Measurements from ENCODE around the gene OGFR. TPM values are rescaled to one million over a fixed set of nuclear protein-coding genes. Genes with fewer than 3 reads are reported as not detected.
A peak's percentile ranks its signal among the peaks of the same experiment; 100 is the strongest.

The OGFR gene, protein sequence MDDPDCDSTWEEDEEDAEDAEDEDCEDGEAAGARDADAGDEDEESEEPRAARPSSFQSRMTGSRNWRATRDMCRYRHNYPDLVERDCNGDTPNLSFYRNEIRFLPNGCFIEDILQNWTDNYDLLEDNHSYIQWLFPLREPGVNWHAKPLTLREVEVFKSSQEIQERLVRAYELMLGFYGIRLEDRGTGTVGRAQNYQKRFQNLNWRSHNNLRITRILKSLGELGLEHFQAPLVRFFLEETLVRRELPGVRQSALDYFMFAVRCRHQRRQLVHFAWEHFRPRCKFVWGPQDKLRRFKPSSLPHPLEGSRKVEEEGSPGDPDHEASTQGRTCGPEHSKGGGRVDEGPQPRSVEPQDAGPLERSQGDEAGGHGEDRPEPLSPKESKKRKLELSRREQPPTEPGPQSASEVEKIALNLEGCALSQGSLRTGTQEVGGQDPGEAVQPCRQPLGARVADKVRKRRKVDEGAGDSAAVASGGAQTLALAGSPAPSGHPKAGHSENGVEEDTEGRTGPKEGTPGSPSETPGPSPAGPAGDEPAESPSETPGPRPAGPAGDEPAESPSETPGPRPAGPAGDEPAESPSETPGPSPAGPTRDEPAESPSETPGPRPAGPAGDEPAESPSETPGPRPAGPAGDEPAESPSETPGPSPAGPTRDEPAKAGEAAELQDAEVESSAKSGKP
- 57.6 and 61.1 TPM in 2 replicates for total RNA-seq

DNA sequence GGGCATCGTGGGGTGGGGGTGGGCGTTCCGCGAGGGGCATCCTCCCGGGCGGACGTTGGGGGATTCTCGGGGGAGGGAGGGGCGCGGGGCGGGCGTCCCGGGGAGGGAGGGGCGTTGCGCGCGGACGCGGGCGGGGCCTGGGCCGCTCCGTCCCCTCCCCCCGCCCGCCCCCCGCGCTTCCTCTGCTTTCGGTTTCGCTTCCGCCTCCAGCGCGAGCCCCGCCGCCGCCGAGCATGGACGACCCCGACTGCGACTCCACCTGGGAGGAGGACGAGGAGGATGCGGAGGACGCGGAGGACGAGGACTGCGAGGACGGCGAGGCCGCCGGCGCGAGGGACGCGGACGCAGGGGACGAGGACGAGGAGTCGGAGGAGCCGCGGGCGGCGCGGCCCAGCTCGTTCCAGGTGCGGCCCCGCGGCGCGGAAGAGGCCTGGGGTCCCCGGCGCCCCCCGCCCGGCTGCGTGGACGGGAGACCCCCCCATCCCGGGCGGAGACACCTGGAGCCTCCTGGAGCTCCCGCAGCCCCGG, at the start of gene OGFR:
TSS of gene OGFR (plus strand) at position 209 of the 528 bp plus-strand sequence. CDS start at position 234, 25 bp downstream.
- DNase-seq (ENCODE audit: low read depth), result no peak
- TF ChIP-seq, protein P1, sequence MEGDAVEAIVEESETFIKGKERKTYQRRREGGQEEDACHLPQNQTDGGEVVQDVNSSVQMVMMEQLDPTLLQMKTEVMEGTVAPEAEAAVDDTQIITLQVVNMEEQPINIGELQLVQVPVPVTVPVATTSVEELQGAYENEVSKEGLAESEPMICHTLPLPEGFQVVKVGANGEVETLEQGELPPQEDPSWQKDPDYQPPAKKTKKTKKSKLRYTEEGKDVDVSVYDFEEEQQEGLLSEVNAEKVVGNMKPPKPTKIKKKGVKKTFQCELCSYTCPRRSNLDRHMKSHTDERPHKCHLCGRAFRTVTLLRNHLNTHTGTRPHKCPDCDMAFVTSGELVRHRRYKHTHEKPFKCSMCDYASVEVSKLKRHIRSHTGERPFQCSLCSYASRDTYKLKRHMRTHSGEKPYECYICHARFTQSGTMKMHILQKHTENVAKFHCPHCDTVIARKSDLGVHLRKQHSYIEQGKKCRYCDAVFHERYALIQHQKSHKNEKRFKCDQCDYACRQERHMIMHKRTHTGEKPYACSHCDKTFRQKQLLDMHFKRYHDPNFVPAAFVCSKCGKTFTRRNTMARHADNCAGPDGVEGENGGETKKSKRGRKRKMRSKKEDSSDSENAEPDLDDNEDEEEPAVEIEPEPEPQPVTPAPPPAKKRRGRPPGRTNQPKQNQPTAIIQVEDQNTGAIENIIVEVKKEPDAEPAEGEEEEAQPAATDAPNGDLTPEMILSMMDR (conservative IDR thresholded peaks at IDR 0.05; ENCODE audit: low read depth, low read length), result no peak
- peak within 1 kb of the TSS; percentile 78 for H3K4me3 ChIP-seq (ENCODE audit: low read depth, low read length)

DNA sequence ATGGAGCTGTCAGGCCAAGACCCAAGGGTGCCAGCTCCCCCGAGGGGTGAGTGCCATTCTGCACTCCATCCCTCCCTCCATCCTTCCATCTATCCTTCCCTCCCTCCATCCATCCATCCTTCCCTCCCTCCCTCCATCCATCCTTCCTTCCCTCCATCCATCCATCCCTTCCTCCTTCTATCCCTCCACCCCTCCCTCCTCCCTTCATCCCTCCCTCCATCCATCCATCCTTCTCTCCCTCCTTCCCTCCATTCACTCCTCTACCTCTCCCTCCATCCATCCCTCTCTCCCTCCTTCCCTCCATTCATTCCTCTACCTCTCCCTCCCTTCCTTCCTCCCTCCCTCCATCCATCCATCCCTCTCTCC, 49.7 kb upstream of the OGFR start:
- no peak for DNase-seq (ENCODE audit: low read depth)
- no peak overlapping the region for H3K4me3 ChIP-seq (ENCODE audit: low read depth, low read length)
- TF ChIP-seq, protein P1 (conservative IDR thresholded peaks at IDR 0.05; ENCODE audit: low read depth, low read length), result no peak

DNA sequence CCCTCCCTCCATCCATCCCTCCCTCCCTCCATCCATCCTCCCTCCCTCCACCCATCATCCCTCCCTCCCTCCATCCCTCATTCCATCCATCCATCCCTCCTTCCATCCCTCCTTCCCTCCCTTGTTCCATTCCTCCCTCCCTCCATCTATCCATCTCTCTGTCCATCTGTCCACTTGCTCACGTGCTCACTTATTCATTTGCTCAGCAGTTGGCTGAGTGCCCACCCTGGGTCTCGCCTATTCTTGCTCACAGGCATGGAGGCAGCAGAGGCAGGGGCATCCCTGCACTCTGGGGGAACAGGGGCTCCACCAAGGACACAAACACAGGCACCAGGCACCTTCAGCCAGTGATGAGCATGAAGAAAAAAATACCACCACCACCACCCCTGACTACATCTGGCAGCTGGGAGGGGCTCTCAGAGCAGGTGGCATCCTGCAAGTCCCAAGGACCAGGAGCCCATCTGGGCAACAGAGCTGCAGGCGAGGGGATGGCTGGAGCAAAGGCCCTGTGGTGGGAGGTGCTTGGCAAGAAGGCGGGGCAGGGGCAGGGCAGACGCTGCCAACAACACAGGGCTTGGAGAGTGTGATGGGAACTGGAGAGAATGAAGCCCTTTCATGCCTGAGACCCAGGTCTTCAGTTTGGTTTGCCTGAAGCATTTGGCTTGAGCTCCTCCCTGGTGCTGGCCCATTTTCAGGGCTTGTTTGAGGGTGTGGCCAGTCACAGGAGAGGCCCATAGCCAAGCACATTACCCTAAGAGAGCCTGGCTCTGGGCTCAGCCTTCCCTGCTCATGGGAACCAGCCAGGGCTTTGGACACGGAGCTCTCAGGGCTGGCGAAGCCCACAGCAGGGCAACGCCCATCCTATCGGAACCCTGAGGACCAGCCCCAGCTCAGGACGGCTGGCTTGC, 48.6 kb upstream of the OGFR start:
- no peak overlapping the region for H3K4me3 ChIP-seq (ENCODE audit: low read depth, low read length)
- no peak for DNase-seq (ENCODE audit: low read depth)
- TF ChIP-seq, protein P1 (conservative IDR thresholded peaks at IDR 0.05; ENCODE audit: low read depth, low read length), result no peak

DNA sequence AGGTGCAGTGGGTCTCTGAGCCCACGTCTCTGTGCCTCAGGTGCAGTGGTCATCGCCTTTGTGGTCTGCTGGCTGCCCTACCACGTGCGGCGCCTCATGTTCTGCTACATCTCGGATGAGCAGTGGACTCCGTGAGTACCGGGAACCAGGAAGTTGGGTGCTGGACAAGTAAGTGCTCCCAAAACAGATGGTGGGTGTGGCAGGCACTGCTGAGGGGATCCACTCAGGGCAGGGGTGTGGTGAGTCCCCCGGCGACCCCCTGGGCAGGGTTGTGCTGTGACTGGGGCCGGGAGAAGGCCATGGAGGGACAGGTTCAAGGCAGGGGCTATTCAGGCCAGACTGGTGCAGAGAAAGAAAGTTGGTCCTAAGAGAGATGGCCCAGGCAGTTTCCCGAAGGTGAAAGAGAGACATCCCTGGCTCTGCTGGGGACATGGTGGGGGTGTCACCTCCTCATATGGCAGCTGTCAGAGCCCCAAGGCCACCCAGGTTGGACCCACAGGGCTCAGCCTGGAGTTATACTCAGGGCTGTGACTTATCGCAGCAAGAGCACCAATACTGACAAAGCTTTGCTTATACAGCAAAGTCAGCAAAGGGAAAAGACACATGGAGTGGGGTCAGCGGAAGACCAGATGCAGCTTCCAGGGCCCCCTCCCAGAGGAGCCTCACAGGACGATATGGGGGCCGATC, 46.3 kb upstream of the OGFR start:
- no peak for DNase-seq (ENCODE audit: low read depth)
- no peak overlapping the region for H3K4me3 ChIP-seq (ENCODE audit: low read depth, low read length)
- TF ChIP-seq, protein P1 (conservative IDR thresholded peaks at IDR 0.05; ENCODE audit: low read depth, low read length), result no peak

DNA sequence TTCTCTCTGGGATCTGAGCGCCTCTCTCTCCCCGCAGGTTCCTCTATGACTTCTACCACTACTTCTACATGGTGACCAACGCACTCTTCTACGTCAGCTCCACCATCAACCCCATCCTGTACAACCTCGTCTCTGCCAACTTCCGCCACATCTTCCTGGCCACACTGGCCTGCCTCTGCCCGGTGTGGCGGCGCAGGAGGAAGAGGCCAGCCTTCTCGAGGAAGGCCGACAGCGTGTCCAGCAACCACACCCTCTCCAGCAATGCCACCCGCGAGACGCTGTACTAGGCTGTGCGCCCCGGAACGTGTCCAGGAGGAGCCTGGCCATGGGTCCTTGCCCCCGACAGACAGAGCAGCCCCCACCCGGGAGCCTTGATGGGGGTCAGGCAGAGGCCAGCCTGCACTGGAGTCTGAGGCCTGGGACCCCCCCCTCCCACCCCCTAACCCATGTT, 44.6 kb upstream of the OGFR start:
- DNase-seq (ENCODE audit: low read depth), result no peak
- TF ChIP-seq, protein P1 (conservative IDR thresholded peaks at IDR 0.05; ENCODE audit: low read depth, low read length), result no peak
- no peak overlapping the region for H3K4me3 ChIP-seq (ENCODE audit: low read depth, low read length)

DNA sequence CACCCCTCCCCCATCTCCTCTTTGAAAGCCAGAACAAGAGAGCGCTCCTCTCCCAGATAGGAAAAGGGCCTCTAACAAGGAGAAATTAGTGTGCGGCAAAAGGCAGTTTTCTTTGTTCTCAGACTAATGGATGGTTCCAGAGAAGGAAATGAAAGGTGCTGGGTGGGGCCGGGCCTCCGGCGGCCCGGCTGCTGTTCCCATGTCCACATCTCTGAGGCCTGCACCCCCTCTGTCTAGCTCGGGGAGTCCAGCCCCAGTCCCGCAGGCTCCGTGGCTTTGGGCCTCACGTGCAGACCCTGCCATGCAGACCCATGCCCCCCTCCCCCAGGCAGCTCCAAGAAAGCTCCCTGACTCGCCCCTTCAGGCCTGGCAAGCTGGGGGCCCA, 44.2 kb upstream of the OGFR start:
- TF ChIP-seq, protein P1 (conservative IDR thresholded peaks at IDR 0.05; ENCODE audit: low read depth, low read length), result no peak
- no peak for DNase-seq (ENCODE audit: low read depth)

More for the DNA sequence above, 44.2 kb upstream of the OGFR start:
- no peak overlapping the region for H3K4me3 ChIP-seq (ENCODE audit: low read depth, low read length)
